ENCODE measurements around the gene CRADD. TPM values are rescaled to one million over a fixed set of nuclear protein-coding genes. Genes with fewer than 3 reads are reported as not detected.

CRADD gene
- total and polyA plus RNA-seq, 10 of the 15 experiments (the other 5 are each of a cell fraction or from before 2014, with no cell fraction given) = 7.6 to 15.5 (median 11.7) TPM

DNA sequence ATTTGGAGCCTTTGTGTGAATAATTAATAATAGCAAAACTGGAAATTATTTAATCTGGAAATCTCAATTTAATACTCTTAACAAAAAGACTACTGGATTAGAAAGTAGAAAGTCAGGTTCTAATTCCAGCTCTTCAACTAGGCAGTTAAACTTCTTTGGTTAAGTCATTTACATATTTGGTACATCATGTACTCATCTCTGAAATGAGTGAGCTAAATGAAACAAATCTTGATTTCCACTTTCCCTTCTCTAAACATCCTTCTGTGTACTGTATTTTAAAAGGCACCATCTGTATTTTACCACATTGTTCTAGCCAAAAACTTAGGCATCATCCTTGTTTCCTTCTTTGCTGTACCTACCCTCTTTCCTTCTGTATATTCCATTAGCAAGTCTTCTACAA is 26.9 kb downstream of the CRADD start:
- peak; percentile 13 for FAIRE-seq
- Histone ChIP-seq H3K27me3 (replicated peaks in 1 of 2; ENCODE audit: control insufficient read depth in 2 of 2, insufficient read depth in 2 of 2, low read length in 1 of 2) (no peaks in the 10 kb centered on the region), H3K9ac (ENCODE audit: control insufficient read depth, insufficient read depth, low read length) (no peak overlapping the region), H3K36me3 (ENCODE audit: control insufficient read depth in 2 of 2, insufficient read depth in 2 of 2, low read length in 1 of 2) (no peaks in the 10 kb centered on the region), H3K4me2 (ENCODE audit: control insufficient read depth, insufficient read depth) (peak overlapping the region; percentile 4; the same call in 1 of the 2 replicates), H3K4me3 (no peak overlapping the region), H3K79me2 (ENCODE audit: control insufficient read depth, insufficient read depth, low read length) (no peaks in the 10 kb centered on the region), H3K4me1 (ENCODE audit: control insufficient read depth, insufficient read depth, low read length) (peaks cover 4% of the 10 kb centered on the region; the same call in 1 of the 2 replicates), H2AFZ (ENCODE audit: control insufficient read depth, low read depth, low read length) (no peak overlapping the region), H3K27ac (ENCODE audit: control insufficient read depth, insufficient read depth) (no peak overlapping the region), H4K20me1 (ENCODE audit: control insufficient read depth, insufficient read depth) (no peaks in the 10 kb centered on the region), H3K9me3 (replicated peaks; ENCODE audit: control insufficient read depth, insufficient read depth, low read length) (no peaks in the 10 kb centered on the region; the same call in 2 of the 3 replicates)
- ChIA-PET SMC1A (ENCODE audit: uncharacterized antibody, unreplicated experiment) (no interaction called here), POLR2A (interaction anchor here (0.7 kb wide), 1 partner anchor 23 kb away, joined by 5 read pairs; no protein-coding TSS in a partner anchor), CTCF (no interaction called here), RAD21 (ENCODE audit: unreplicated experiment) (no interaction called here)
- DNase-seq (ENCODE audit: low read depth, low spot score) = no peak
- intact Hi-C loops (cut with micrococcal nuclease; ENCODE audit: unreplicated experiment) (no loop called here), in situ Hi-C loops (cut with MboI) (no loop called here)
- ATAC-seq = peak; percentile 69
- BruUV-seq (replicated peaks) = no TSS peak
- TF ChIP-seq RUNX3 (IDR thresholded peaks at IDR 0.05; ENCODE audit: low read length) (peak; percentile 38; the same call in 1 of the 2 replicates), JUNB (IDR thresholded peaks at IDR 0.05) (peak; percentile 62), MTA2 (IDR thresholded peaks at IDR 0.05; ENCODE audit: low read depth) (no peak), ZNF622 (IDR thresholded peaks at IDR 0.05) (no peak)

DNA sequence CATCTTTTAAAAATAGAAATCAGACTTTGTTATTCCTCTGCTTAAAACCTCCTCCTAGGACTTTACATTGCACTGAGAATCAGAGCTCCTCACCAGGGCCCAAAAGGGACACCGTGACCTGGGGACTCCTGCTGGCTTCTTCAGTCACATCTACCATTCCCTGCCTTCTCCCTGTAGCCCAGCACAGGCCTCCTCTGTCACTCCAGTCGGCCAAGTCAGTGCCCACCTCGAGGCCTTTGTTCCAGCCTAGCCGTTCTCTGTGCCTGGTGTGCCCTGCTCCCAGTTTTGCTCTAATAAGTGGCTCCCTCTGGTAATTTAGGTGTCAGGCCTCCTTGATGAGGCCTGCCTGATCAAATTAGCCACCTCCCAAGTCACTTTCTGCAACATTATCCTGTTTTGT is 27.4 kb downstream of the CRADD start:
- Histone ChIP-seq H3K4me3 (no peak overlapping the region), H3K36me3 (ENCODE audit: control insufficient read depth in 2 of 2, insufficient read depth in 2 of 2, low read length in 1 of 2) (no peaks in the 10 kb centered on the region), H3K27ac (ENCODE audit: control insufficient read depth, insufficient read depth) (no peak overlapping the region), H3K79me2 (ENCODE audit: control insufficient read depth, insufficient read depth, low read length) (no peaks in the 10 kb centered on the region), H2AFZ (ENCODE audit: control insufficient read depth, low read depth, low read length) (no peak overlapping the region), H3K9me3 (replicated peaks; ENCODE audit: control insufficient read depth, insufficient read depth, low read length) (peaks cover 2% of the 10 kb centered on the region), H3K4me2 (ENCODE audit: control insufficient read depth, insufficient read depth) (no peak overlapping the region), H3K4me1 (ENCODE audit: control insufficient read depth, insufficient read depth, low read length) (peaks cover 3% of the 10 kb centered on the region; the same call in 1 of the 2 replicates), H4K20me1 (ENCODE audit: control insufficient read depth, insufficient read depth) (no peaks in the 10 kb centered on the region), H3K27me3 (replicated peaks in 1 of 2; ENCODE audit: control insufficient read depth in 2 of 2, insufficient read depth in 2 of 2, low read length in 1 of 2) (no peaks in the 10 kb centered on the region), H3K9ac (ENCODE audit: control insufficient read depth, insufficient read depth, low read length) (no peak overlapping the region)
- intact Hi-C loops (cut with micrococcal nuclease; ENCODE audit: unreplicated experiment) = no loop called here
- DNase-seq (ENCODE audit: low read depth, low spot score) (no peak), ATAC-seq (no peak), FAIRE-seq (no peak)
- ChIA-PET SMC1A (ENCODE audit: uncharacterized antibody, unreplicated experiment) (no interaction called here), CTCF (no interaction called here), POLR2A (no interaction called here), RAD21 (ENCODE audit: unreplicated experiment) (no interaction called here)
- WGBS (ENCODE audit: insufficient coverage, insufficient replicate concordance, low lambda C conversion rate, missing lambda C conversion rate) = 93% methylated on average over 4 of the region's 4 CpGs
- no TSS peak for BruUV-seq (replicated peaks)
- in situ Hi-C loops (cut with MboI) = no loop called here
- TF ChIP-seq, protein P1, sequence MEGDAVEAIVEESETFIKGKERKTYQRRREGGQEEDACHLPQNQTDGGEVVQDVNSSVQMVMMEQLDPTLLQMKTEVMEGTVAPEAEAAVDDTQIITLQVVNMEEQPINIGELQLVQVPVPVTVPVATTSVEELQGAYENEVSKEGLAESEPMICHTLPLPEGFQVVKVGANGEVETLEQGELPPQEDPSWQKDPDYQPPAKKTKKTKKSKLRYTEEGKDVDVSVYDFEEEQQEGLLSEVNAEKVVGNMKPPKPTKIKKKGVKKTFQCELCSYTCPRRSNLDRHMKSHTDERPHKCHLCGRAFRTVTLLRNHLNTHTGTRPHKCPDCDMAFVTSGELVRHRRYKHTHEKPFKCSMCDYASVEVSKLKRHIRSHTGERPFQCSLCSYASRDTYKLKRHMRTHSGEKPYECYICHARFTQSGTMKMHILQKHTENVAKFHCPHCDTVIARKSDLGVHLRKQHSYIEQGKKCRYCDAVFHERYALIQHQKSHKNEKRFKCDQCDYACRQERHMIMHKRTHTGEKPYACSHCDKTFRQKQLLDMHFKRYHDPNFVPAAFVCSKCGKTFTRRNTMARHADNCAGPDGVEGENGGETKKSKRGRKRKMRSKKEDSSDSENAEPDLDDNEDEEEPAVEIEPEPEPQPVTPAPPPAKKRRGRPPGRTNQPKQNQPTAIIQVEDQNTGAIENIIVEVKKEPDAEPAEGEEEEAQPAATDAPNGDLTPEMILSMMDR (IDR thresholded peaks at IDR 0.05 in 2 of 3, conservative IDR thresholded peaks at IDR 0.05 in 1 of 3; ENCODE audit: control insufficient read depth in 2 of 3, extremely low read depth in 1 of 3, insufficient read depth in 1 of 3, low read depth in 3 of 3, low read length in 3 of 3) = no peak
- TF ChIP-seq, protein P2, sequence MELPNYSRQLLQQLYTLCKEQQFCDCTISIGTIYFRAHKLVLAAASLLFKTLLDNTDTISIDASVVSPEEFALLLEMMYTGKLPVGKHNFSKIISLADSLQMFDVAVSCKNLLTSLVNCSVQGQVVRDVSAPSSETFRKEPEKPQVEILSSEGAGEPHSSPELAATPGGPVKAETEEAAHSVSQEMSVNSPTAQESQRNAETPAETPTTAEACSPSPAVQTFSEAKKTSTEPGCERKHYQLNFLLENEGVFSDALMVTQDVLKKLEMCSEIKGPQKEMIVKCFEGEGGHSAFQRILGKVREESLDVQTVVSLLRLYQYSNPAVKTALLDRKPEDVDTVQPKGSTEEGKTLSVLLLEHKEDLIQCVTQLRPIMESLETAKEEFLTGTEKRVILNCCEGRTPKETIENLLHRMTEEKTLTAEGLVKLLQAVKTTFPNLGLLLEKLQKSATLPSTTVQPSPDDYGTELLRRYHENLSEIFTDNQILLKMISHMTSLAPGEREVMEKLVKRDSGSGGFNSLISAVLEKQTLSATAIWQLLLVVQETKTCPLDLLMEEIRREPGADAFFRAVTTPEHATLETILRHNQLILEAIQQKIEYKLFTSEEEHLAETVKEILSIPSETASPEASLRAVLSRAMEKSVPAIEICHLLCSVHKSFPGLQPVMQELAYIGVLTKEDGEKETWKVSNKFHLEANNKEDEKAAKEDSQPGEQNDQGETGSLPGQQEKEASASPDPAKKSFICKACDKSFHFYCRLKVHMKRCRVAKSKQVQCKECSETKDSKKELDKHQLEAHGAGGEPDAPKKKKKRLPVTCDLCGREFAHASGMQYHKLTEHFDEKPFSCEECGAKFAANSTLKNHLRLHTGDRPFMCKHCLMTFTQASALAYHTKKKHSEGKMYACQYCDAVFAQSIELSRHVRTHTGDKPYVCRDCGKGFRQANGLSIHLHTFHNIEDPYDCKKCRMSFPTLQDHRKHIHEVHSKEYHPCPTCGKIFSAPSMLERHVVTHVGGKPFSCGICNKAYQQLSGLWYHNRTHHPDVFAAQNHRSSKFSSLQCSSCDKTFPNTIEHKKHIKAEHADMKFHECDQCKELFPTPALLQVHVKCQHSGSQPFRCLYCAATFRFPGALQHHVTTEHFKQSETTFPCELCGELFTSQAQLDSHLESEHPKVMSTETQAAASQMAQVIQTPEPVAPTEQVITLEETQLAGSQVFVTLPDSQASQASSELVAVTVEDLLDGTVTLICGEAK (IDR thresholded peaks at IDR 0.05; ENCODE audit: borderline replicate concordance) = no peak
- no peak for TF ChIP-seq CREM (IDR thresholded peaks at IDR 0.05; ENCODE audit: low read depth)
- TF ChIP-seq, protein P3, sequence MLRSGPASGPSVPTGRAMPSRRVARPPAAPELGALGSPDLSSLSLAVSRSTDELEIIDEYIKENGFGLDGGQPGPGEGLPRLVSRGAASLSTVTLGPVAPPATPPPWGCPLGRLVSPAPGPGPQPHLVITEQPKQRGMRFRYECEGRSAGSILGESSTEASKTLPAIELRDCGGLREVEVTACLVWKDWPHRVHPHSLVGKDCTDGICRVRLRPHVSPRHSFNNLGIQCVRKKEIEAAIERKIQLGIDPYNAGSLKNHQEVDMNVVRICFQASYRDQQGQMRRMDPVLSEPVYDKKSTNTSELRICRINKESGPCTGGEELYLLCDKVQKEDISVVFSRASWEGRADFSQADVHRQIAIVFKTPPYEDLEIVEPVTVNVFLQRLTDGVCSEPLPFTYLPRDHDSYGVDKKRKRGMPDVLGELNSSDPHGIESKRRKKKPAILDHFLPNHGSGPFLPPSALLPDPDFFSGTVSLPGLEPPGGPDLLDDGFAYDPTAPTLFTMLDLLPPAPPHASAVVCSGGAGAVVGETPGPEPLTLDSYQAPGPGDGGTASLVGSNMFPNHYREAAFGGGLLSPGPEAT (IDR thresholded peaks at IDR 0.05; ENCODE audit: low read depth) = no peak
- no peak for TF ChIP-seq PAX8 (IDR thresholded peaks at IDR 0.05)
- TF ChIP-seq TARDBP (IDR thresholded peaks at IDR 0.05; ENCODE audit: borderline replicate concordance) = no peak

Measured in GM12878 (cell line).